ENCODE results near the gene FEM1B. TPM values are rescaled to one million over a fixed set of nuclear protein-coding genes. Genes with fewer than 3 reads are reported as not detected.

Gene FEM1B
- 111 TPM for total RNA-seq

GRCh38 chr15:68277603-68278344 lies at the start of gene FEM1B:
Gene FEM1B, plus strand, starts transcription at chr15:68277745. Its CDS starts 673 bp downstream, at chr15:68278418.

GRCh38 chr15:68229386-68230156 lies 48.0 kb upstream of the FEM1B start, which contains the start of gene CLN6:
Gene CLN6, minus strand, starts transcription at chr15:68229728. Its CDS starts 144 bp downstream, at chr15:68229584.

Other genes with a start within 250 kb of the FEM1B start
- gene PIAS1, start 223.4 kb upstream of the FEM1B start, total RNA-seq = 99.8 TPM
- 12.4 TPM for gene CALML4, start 72.4 kb upstream of the FEM1B start, total RNA-seq
- 30.2 TPM for gene CLN6, start 48.0 kb upstream of the FEM1B start, total RNA-seq
- 13.7 TPM for gene ITGA11, start 154.4 kb downstream of the FEM1B start, total RNA-seq

Measured in camera-type eye (tissue), 1 donor.